Ishikawa (cell line): ENCODE data around the gene ACKR2.

ENCODE experiments used
- CEBPB ChIP-seq: IDR thresholded peaks from 2 replicates; pipeline ENCODE4 v1.6.1; 2012
- EGR1 ChIP-seq: IDR thresholded peaks from 2 replicates; pipeline ENCODE4 v1.6.1; 2012
- EP300 ChIP-seq: IDR thresholded peaks from 2 replicates; pipeline ENCODE4 v1.6.1; 2012; ENCODE audit warnings: borderline replicate concordance
- FOXM1 ChIP-seq: IDR thresholded peaks from 2 replicates; pipeline ENCODE4 v1.6.1; 2012; ENCODE audit warnings: low read depth, borderline replicate concordance
- NFIC ChIP-seq: IDR thresholded peaks from 2 replicates; pipeline ENCODE4 v1.6.1; 2012
- RAD21 ChIP-seq: IDR thresholded peaks from 2 replicates; pipeline ENCODE4 v1.6.1; 2012; ENCODE audit warnings: low read depth
- TAF1 ChIP-seq: IDR thresholded peaks from 2 replicates; pipeline ENCODE4 v1.6.1; 2012; ENCODE audit warnings: low read depth, mild to moderate bottlenecking
- TCF12 ChIP-seq: IDR thresholded peaks from 2 replicates; pipeline ENCODE4 v1.6.1; 2012; ENCODE audit warnings: low read depth
- YY1 ChIP-seq: IDR thresholded peaks from 2 replicates; pipeline ENCODE4 v1.6.1; 2012; ENCODE audit warnings: low read depth
- ZBTB7A ChIP-seq: IDR thresholded peaks from 2 replicates; pipeline ENCODE4 v1.6.1; 2012; ENCODE audit warnings: low read depth
- TF ChIP-seq, protein P1 (sequence below): IDR thresholded peaks from 2 replicates; pipeline ENCODE4 v1.6.1; 2012
- TF ChIP-seq, protein P2 (sequence below): IDR thresholded peaks from 2 replicates; pipeline ENCODE4 v1.6.1; 2012; ENCODE audit warnings: low read depth, mild to moderate bottlenecking
- TF ChIP-seq, protein P3 (sequence below): IDR thresholded peaks from 2 replicates; pipeline ENCODE4 v1.6.1; 2012

DNA sequence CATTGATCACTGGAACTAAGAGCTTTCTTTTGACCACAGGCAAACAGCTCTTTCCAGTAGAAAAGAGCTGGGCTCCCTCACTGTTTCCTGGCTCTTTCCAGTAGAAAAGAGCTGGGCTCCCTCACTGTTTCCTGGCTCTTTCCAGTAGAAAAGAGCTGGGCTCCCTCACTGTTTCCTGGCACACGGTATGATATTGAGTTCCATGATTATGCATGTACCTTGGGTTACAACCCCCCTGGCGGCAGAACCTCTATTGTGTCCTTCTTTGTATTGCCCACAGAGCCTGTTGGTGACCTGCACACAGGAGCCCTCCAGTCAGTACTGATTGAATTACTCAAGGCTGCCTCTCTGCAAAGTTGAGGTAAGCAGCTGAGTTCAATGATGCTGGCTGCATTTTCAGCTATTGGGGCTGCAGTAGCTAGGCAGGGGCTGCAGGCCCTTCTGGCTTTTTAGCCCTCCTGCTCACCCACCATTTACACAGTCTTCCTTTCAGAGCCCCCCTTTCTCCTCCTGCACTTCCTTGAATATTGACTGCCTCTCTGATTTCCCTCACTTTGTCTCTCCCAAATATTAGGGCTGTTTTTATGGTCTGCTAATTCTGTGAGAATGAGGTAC, 10.2 kb downstream of the ACKR2 start:
- no peak for TF ChIP-seq ZBTB7A
- no peak for TF ChIP-seq EP300
- no peak for TF ChIP-seq TCF12
- TF ChIP-seq, protein P1, sequence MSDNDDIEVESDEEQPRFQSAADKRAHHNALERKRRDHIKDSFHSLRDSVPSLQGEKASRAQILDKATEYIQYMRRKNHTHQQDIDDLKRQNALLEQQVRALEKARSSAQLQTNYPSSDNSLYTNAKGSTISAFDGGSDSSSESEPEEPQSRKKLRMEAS = no peak
- TF ChIP-seq, protein P2, sequence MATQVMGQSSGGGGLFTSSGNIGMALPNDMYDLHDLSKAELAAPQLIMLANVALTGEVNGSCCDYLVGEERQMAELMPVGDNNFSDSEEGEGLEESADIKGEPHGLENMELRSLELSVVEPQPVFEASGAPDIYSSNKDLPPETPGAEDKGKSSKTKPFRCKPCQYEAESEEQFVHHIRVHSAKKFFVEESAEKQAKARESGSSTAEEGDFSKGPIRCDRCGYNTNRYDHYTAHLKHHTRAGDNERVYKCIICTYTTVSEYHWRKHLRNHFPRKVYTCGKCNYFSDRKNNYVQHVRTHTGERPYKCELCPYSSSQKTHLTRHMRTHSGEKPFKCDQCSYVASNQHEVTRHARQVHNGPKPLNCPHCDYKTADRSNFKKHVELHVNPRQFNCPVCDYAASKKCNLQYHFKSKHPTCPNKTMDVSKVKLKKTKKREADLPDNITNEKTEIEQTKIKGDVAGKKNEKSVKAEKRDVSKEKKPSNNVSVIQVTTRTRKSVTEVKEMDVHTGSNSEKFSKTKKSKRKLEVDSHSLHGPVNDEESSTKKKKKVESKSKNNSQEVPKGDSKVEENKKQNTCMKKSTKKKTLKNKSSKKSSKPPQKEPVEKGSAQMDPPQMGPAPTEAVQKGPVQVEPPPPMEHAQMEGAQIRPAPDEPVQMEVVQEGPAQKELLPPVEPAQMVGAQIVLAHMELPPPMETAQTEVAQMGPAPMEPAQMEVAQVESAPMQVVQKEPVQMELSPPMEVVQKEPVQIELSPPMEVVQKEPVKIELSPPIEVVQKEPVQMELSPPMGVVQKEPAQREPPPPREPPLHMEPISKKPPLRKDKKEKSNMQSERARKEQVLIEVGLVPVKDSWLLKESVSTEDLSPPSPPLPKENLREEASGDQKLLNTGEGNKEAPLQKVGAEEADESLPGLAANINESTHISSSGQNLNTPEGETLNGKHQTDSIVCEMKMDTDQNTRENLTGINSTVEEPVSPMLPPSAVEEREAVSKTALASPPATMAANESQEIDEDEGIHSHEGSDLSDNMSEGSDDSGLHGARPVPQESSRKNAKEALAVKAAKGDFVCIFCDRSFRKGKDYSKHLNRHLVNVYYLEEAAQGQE = no peak
- TF ChIP-seq RAD21 = no peak
- TF ChIP-seq EGR1 = no peak
- no peak for TF ChIP-seq YY1
- TF ChIP-seq TAF1 = no peak
- no peak for TF ChIP-seq FOXM1
- TF ChIP-seq CEBPB = no peak
- TF ChIP-seq, protein P3, sequence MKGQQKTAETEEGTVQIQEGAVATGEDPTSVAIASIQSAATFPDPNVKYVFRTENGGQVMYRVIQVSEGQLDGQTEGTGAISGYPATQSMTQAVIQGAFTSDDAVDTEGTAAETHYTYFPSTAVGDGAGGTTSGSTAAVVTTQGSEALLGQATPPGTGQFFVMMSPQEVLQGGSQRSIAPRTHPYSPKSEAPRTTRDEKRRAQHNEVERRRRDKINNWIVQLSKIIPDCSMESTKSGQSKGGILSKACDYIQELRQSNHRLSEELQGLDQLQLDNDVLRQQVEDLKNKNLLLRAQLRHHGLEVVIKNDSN = no peak
- TF ChIP-seq NFIC = no peak
